ENCODE data around the gene SEC63. TPM values are rescaled to one million over a fixed set of nuclear protein-coding genes. Genes with fewer than 3 reads are reported as not detected.
A peak's percentile ranks its signal among the peaks of the same experiment; 100 is the strongest.
"Not testable (repeated sequence)": the region's sequence is repeated elsewhere in the genome, so short reads cannot be mapped to it uniquely, and the experiment has no call there.

SEC63 gene
- total RNA-seq, 4 donors from 2014 or later: 9.3 to 25.4 (median 16.2) TPM

DNA sequence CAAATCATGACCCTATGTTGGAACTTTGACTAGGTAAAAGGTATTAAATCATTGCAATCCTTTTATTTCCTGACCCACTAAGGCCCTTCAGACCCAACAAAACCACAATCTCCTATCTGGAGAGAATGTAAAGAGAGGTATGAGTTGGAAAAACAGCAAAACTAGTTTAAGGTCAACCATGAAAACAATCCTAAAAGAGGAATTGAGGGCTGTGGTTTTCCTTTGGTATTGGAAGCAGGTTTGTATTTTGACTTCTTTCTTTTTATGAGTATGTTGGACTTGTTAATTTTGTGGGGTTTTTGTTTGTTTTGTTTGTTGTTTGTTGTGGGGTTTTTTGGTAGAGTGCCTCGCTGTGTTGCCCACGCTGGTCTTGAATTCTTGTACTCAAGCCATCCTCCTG lies 4.7 kb upstream of the SEC63 start:
- H3K4me3 ChIP-seq: no peak overlapping the region
- H3K9me3 ChIP-seq: no peaks in the 10 kb centered on the region
- H3K4me1 ChIP-seq: peaks cover 0 to 38% (median 7%) of the 10 kb centered on the region in 3 donors
- TF ChIP-seq POLR2A (IDR thresholded peaks at IDR 0.05) (no peak), CTCF (IDR thresholded peaks at IDR 0.05) (no peak)
- no peak for DNase-seq
- no peak overlapping the region for H3K27ac ChIP-seq
- no peaks in the 10 kb centered on the region for H3K27me3 ChIP-seq
- H3K36me3 ChIP-seq: no peaks in the 10 kb centered on the region
- intact Hi-C loops (cut with DNase I): no loop called here
- 63 to 72% methylated on average over 2 of the region's 2 CpGs for WGBS, 2 donors

DNA sequence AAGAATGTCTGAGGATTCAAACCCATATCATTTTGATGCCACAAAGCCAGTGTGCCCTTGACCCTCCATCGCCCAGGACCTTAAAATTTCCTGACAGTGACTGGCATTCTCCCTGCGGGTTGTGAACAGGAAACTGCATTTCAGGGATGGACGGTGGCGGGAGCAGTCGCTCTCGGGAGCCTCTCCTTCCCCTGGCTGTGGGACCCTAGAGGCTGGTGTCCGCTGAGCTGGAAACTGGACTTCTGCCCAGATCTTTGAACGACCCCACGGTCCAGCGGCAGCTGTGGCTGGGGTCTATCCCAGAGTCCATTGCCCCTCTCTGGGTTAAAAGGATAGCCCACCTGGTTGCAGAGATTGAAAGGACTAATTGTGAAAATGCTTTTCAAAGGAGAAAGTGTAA lies 1.4 kb upstream of the SEC63 start:
- DNase-seq: no peak
- Histone ChIP-seq H3K9me3 (no peaks in the 10 kb centered on the region), H3K27me3 (no peaks in the 10 kb centered on the region), H3K27ac (no peak overlapping the region), H3K36me3 (no peaks in the 10 kb centered on the region), H3K4me1 (peaks cover 9 to 37% (median 17%) of the 10 kb centered on the region in 3 donors), H3K4me3 (no peak overlapping the region)
- intact Hi-C loops (cut with DNase I): no loop called here
- WGBS, 2 donors: 61 to 74% methylated on average over 7 to 10 of the region's 10 CpGs
- no peak for TF ChIP-seq CTCF (IDR thresholded peaks at IDR 0.05)
- TF ChIP-seq POLR2A (IDR thresholded peaks at IDR 0.05): no peak

DNA sequence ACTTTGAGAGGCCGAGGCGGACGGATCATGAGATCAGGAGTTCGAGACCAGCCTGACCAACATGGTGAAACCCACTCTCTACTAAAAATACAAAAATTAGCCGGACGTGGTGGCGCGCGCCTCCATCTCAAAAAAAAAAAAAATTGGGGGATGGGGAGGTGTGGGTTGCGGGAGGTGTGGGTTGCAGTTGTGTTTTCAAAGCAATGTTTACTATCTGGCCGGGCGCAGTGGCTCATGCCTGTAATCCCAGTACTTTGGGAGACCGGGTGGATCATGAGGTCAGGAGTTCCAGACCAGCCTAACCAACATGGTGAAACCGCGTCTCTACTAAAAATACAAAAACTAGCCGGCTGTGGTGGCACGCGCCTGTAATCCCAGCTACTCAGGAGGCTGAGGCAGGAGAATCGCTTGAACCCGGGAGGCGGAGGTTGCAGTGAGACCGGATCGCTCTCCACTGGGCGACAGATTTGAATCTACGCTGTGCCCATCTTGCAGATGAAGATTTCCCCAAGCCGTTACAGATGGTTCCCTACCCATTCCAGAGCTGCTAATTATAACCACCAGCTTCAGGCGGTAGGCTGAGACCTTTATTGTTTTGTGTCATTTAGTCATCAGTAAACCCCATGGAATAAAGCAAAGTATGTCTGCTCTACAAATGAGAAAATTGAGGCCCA lies 818 bp upstream of the SEC63 start:
- H3K4me3 ChIP-seq: peak overlapping the region; percentile 78 to 93 (median 87)
- H3K36me3 ChIP-seq; H3K9me3 ChIP-seq; H3K27me3 ChIP-seq; DNase-seq; intact Hi-C loops (cut with DNase I): not testable (repeated sequence)
- peaks cover 9 to 40% (median 17%) of the 10 kb centered on the region in 3 donors for H3K4me1 ChIP-seq
- WGBS, 2 donors: 70 to 82% methylated on average over 16 to 27 of the region's 27 CpGs
- peak overlapping the region; percentile 87 to 94 (median 93) for H3K27ac ChIP-seq

DNA sequence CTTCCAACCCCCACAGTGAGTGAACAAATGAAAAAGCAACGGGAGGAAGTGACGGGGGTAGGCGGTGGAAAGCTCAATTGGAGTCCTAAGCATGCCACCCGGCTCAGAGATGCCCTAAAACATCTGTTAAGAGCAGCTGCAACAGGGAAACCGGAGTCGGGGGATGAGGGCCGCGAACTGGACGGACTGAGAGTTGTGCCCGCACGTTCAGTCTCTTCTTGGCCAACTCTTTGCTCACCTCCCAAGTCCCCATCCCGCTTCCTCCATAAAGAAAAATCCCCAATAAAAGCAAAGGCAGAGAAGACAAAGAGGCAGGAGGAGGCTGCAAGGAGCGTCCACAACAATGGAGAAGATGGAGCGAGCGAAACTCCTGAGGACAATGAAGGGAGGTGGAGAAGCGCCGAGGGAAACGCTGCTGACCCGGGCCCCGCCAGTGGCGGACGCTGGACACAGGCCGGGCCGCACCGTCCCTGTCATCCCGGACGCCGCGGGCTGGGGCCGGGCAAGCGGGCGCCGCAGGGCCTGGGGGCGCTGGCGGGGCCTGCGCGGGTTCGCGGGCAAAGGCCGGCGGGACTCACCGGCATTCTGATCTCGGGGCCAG lies 600 bp downstream of the SEC63 start:
- H3K27me3 ChIP-seq: no peaks in the 10 kb centered on the region
- WGBS, 2 donors: 0% methylated on average over 15 to 18 of the region's 43 CpGs
- peaks cover 9 to 53% (median 22%) of the 10 kb centered on the region in 3 donors for H3K4me1 ChIP-seq
- DNase-seq: no peak
- TF ChIP-seq CTCF (IDR thresholded peaks at IDR 0.05) (no peak), POLR2A (IDR thresholded peaks at IDR 0.05) (no peak)
- H3K36me3 ChIP-seq: no peaks in the 10 kb centered on the region
- peak overlapping the region; percentile 87 to 94 (median 93) for H3K27ac ChIP-seq
- intact Hi-C loops (cut with DNase I): no loop called here
- H3K9me3 ChIP-seq: no peaks in the 10 kb centered on the region
- peak overlapping the region; percentile 78 to 93 (median 87) for H3K4me3 ChIP-seq

- H3K4me3 ChIP-seq: peak overlapping the region; percentile 78 to 93 (median 87)
- TF ChIP-seq CTCF (IDR thresholded peaks at IDR 0.05) (no peak), POLR2A (IDR thresholded peaks at IDR 0.05) (no peak)
- DNase-seq: no peak
- no peaks in the 10 kb centered on the region for H3K36me3 ChIP-seq
- no peaks in the 10 kb centered on the region for H3K9me3 ChIP-seq
- H3K27ac ChIP-seq: peak overlapping the region; percentile 87 to 94 (median 93)
- no peaks in the 10 kb centered on the region for H3K27me3 ChIP-seq
- intact Hi-C loops (cut with DNase I): no loop called here
- 1 to 3% methylated on average over 9 of the region's 9 CpGs for WGBS, 2 donors
- H3K4me1 ChIP-seq: peaks cover 9 to 60% (median 22%) of the 10 kb centered on the region in 3 donors
Observed at GRCh38 chr6:107956586-107957307, 1.3 kb downstream of the SEC63 start.

Measured in esophagus squamous epithelium (tissue), 5 donors.